HL-60 (cell line): ENCODE data around the gene SRP9.

Experiments used
- GABPA ChIP-seq: IDR thresholded peaks from 2 replicates; pipeline ENCODE4 v1.6.1; 2012; ENCODE audit warnings: low read depth
- TF ChIP-seq, protein P1 (sequence below): IDR thresholded peaks from one replicate; pipeline ENCODE4 v1.5.1; 2011; ENCODE audit warnings: low read length, control low read depth, inconsistent platforms; ENCODE audit not compliant: insufficient read depth

DNA sequence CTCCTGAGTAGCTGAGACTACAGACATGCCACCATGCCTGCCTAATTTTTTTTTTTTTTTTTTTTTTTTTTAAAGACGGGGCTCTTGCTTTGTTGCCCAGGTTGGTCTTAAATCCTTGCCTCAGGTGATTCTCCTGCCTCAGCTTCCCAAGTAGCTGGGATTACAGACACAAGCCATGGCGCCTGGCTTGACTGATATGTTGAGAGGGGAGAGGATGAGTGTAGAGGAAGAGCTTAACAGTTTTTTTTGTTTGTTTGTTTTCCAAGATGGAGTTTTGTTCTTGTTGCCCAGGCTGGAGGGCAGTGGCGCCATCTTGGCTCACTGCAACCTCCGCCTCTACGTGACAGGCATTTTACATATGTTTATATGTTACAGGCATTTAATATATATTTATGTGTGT lies 2.5 kb downstream of the SRP9 start:
- TF ChIP-seq, protein P1, sequence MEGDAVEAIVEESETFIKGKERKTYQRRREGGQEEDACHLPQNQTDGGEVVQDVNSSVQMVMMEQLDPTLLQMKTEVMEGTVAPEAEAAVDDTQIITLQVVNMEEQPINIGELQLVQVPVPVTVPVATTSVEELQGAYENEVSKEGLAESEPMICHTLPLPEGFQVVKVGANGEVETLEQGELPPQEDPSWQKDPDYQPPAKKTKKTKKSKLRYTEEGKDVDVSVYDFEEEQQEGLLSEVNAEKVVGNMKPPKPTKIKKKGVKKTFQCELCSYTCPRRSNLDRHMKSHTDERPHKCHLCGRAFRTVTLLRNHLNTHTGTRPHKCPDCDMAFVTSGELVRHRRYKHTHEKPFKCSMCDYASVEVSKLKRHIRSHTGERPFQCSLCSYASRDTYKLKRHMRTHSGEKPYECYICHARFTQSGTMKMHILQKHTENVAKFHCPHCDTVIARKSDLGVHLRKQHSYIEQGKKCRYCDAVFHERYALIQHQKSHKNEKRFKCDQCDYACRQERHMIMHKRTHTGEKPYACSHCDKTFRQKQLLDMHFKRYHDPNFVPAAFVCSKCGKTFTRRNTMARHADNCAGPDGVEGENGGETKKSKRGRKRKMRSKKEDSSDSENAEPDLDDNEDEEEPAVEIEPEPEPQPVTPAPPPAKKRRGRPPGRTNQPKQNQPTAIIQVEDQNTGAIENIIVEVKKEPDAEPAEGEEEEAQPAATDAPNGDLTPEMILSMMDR, result no peak
- no peak for TF ChIP-seq GABPA
